HepG2 (cell line): ENCODE measurements around the gene NKD1. TPM values are rescaled to one million over a fixed set of nuclear protein-coding genes. Genes with fewer than 3 reads are reported as not detected.
A peak's percentile ranks its signal among the peaks of the same experiment; 100 is the strongest.

Experiments used
- ADNP ChIP-seq: sonication (generic); formaldehyde crosslinking; IDR thresholded peaks from 2 replicates; pipeline ENCODE4 v1.4.0; 2020; ENCODE audit warnings: missing genetic modification reagents
- ARID5B ChIP-seq: IDR thresholded peaks from 2 replicates; pipeline ENCODE4 v1.4.0; 2020; ENCODE audit warnings: mild to moderate bottlenecking, missing genetic modification reagents
- CBFB ChIP-seq: sonication (generic); formaldehyde crosslinking; IDR thresholded peaks from 2 replicates; pipeline ENCODE4 v1.4.0; 2020; ENCODE audit warnings: missing genetic modification reagents
- E2F1 ChIP-seq: sonication (generic); formaldehyde crosslinking; IDR thresholded peaks from 2 replicates; pipeline ENCODE4 v1.5.0; 2020; ENCODE audit warnings: missing genetic modification reagents
- ERF ChIP-seq: IDR thresholded peaks from 2 replicates; pipeline ENCODE4 v1.6.1; 2018; ENCODE audit warnings: missing biosample characterization, missing genetic modification reagents
- ETV5 ChIP-seq: IDR thresholded peaks from 2 replicates; pipeline ENCODE4 v1.6.1; 2018; ENCODE audit warnings: missing biosample characterization, missing genetic modification reagents, inconsistent platforms, borderline replicate concordance
- HOXA5 ChIP-seq: sonication (generic); formaldehyde crosslinking; IDR thresholded peaks from 2 replicates; pipeline ENCODE4 v1.4.0; 2020; ENCODE audit warnings: missing genetic modification reagents
- IKZF5 ChIP-seq: IDR thresholded peaks from 2 replicates; pipeline ENCODE4 v1.6.1; 2018; ENCODE audit warnings: missing genetic modification reagents, mild to moderate bottlenecking, missing compliant biosample characterization
- POGK ChIP-seq: sonication (generic); formaldehyde crosslinking; conservative IDR thresholded peaks from 2 replicates; pipeline ENCODE4 v1.8.0; 2022; ENCODE audit warnings: mild to moderate bottlenecking, moderate library complexity, missing genetic modification reagents
- POLR2G ChIP-seq: fragments of 200-400 bp; formaldehyde crosslinking; IDR thresholded peaks from 2 replicates; pipeline ENCODE4 v1.6.1; 2018; ENCODE audit warnings: mild to moderate bottlenecking, low read depth, low read length, moderate library complexity
- RAD21 ChIP-seq: fragments of 450-650 bp; formaldehyde crosslinking; IDR thresholded peaks from 2 replicates; pipeline ENCODE4 v1.5.0; 2020; ENCODE audit warnings: mild to moderate bottlenecking
- RBFOX2 ChIP-seq: fragments of 200-400 bp; formaldehyde crosslinking; IDR thresholded peaks from 2 replicates; pipeline ENCODE4 v1.6.1; 2017; ENCODE audit warnings: low read depth, mild to moderate bottlenecking, low read length
- SALL1 ChIP-seq: sonication (generic); formaldehyde crosslinking; IDR thresholded peaks from 2 replicates; pipeline ENCODE4 v1.8.0; 2022; ENCODE audit warnings: mild to moderate bottlenecking, missing genetic modification reagents
- TEAD3 ChIP-seq: optimal IDR thresholded peaks from 2 replicates; pipeline ENCODE3; 2016; ENCODE audit warnings: borderline replicate concordance
- U2AF2 ChIP-seq: fragments of 200-400 bp; formaldehyde crosslinking; IDR thresholded peaks from 2 replicates; pipeline ENCODE4 v1.6.1; 2017; ENCODE audit warnings: low read depth, mild to moderate bottlenecking, low read length
- YEATS4 ChIP-seq: sonication (generic); formaldehyde crosslinking; IDR thresholded peaks from 2 replicates; pipeline ENCODE4 v1.4.0; 2020; ENCODE audit warnings: missing genetic modification reagents, borderline replicate concordance
- ZNF326 ChIP-seq: sonication (generic); formaldehyde crosslinking; IDR thresholded peaks from 2 replicates; pipeline ENCODE4 v1.4.0; 2020; ENCODE audit warnings: missing genetic modification reagents, borderline replicate concordance
- ZNF574 ChIP-seq: sonication (generic); formaldehyde crosslinking; IDR thresholded peaks from 2 replicates; pipeline ENCODE4 v1.4.0; 2020; ENCODE audit warnings: missing genetic modification reagents
- polyA plus RNA-seq, 8 experiments: library from polyadenylated mRNA; depleted of rRNA in 3 of 8; stranded (reverse) in 7 of 8; unstranded in 1 of 8; fragments of >200 nt; fragmentation: Illumina TruSeq in 4 of 8; extraction: Trizol in 4 of 8; gene quantifications; 2 replicates each; pipeline versions ENCODE4 v1.2.1 to v1.2.3, GENCODE V29; 2011 to 2016; ENCODE audit warnings: low read depth in 4 of 8, missing spikeins in 1 of 8, mixed read lengths in 1 of 8; ENCODE audit not compliant: insufficient read depth in 1 of 8
- total RNA-seq, 5 experiments: library from RNA; depleted of rRNA; stranded (reverse); fragments of >200 nt; fragmentation: Illumina TruSeq; extraction: Trizol; gene quantifications; 2 replicates each; pipeline ENCODE4 v1.2.3, GENCODE V29; 2016; ENCODE audit warnings: low read depth in 1 of 5

NKD1 gene
- total and polyA plus RNA-seq, 2 of the 13 experiments (the other 11 are each of a cell fraction or from before 2014, with no cell fraction given) = 70.4 to 121 TPM

GRCh38 chr16:50509521-50510341 is 38.5 kb upstream of the NKD1 start (continued):
- TF ChIP-seq POLR2G = peak; percentile 40; the same call in 1 of the 2 replicates
- no peak for TF ChIP-seq U2AF2
- peak; percentile 47; the same call in 1 of the 2 replicates for TF ChIP-seq RBFOX2
- TF ChIP-seq ADNP = peak; percentile 82
- peak; percentile 37; the same call in 1 of the 2 replicates for TF ChIP-seq ZNF574 (CRISPR knock-in tag)
- no peak for TF ChIP-seq ETV5 (CRISPR knock-in tag)
- TF ChIP-seq E2F1 (CRISPR knock-in tag) = no peak
- TF ChIP-seq SALL1 (CRISPR knock-in tag) = peak; percentile 49; the same call in 1 of the 2 replicates
- peak; percentile 28; the same call in 1 of the 2 replicates for TF ChIP-seq IKZF5 (CRISPR knock-in tag)
- TF ChIP-seq POGK (CRISPR knock-in tag) = no peak
- no peak; the same call in 1 of the 2 replicates for TF ChIP-seq ERF (CRISPR knock-in tag)
- TF ChIP-seq ZNF326 = no peak
- 0 out of 2 replicates have a peak, but pooled peaks have one; percentile 24 for TF ChIP-seq ARID5B
- no peak for TF ChIP-seq CBFB (CRISPR knock-in tag)
- TF ChIP-seq YEATS4 (CRISPR knock-in tag) = no peak
- TF ChIP-seq RAD21 (CRISPR knock-in tag) = peak; percentile 83
- TF ChIP-seq HOXA5 (CRISPR knock-in tag) = peak; percentile 40; the same call in 1 of the 2 replicates
- TF ChIP-seq TEAD3 (CRISPR knock-in tag) = peak; percentile 36
